Measurements from ENCODE around the gene SUMO4.
"Not testable (repeated sequence)": the region's sequence is repeated elsewhere in the genome, so short reads cannot be mapped to it uniquely, and the experiment has no call there.

SUMO4 gene

GRCh38 chr6:149435919-149436586, 36.0 kb downstream of the SUMO4 start:
- DNase-seq, result no peak

GRCh38 chr6:149436647-149437046, 36.6 kb downstream of the SUMO4 start:
- DNase-seq, result no peak

GRCh38 chr6:149437212-149437611, 37.1 kb downstream of the SUMO4 start:
- no peak for DNase-seq

GRCh38 chr6:149438855-149439254, 38.8 kb downstream of the SUMO4 start:
- DNase-seq, result no peak

- no peak for DNase-seq
Measured at GRCh38 chr6:149439626-149440025, 39.6 kb downstream of the SUMO4 start.

- DNase-seq, result no peak
Measured at GRCh38 chr6:149440735-149441671, 40.9 kb downstream of the SUMO4 start.

GRCh38 chr6:149441740-149442139, 41.7 kb downstream of the SUMO4 start:
- DNase-seq, result no peak

GRCh38 chr6:149443411-149444181, 43.5 kb downstream of the SUMO4 start:
- no peak for DNase-seq

GRCh38 chr6:149444360-149445094, 44.5 kb downstream of the SUMO4 start:
- DNase-seq, result not testable (repeated sequence)

GRCh38 chr6:149445095-149445466, 45.0 kb downstream of the SUMO4 start:
- no peak for DNase-seq

GRCh38 chr6:149445573-149445972, 45.5 kb downstream of the SUMO4 start:
- no peak for DNase-seq

GRCh38 chr6:149446791-149447376, 46.8 kb downstream of the SUMO4 start:
- DNase-seq, result no peak

GRCh38 chr6:149448821-149449453, 48.9 kb downstream of the SUMO4 start:
- no peak for DNase-seq

GRCh38 chr6:149449831-149450678, 50.0 kb downstream of the SUMO4 start:
- DNase-seq, result no peak

Measured in SIG-M5 (cell line).